Measurements from ENCODE around the gene LGALS7.

- TF ChIP-seq USF2 (IDR thresholded peaks at IDR 0.05; ENCODE audit: borderline replicate concordance, low read depth, low read length) (no peak), CBX3 (IDR thresholded peaks at IDR 0.05; ENCODE audit: borderline replicate concordance, low read depth) (no peak), BRCA1 (IDR thresholded peaks at IDR 0.05; ENCODE audit: low read depth, low read length) (no peak), TARDBP (IDR thresholded peaks at IDR 0.05; ENCODE audit: borderline replicate concordance) (no peak), CTCF (IDR thresholded peaks at IDR 0.05 in 2 of 3, conservative IDR thresholded peaks at IDR 0.05 in 1 of 3; ENCODE audit: control insufficient read depth in 2 of 3, extremely low read depth in 1 of 3, insufficient read depth in 1 of 3, low read depth in 3 of 3, low read length in 3 of 3) (no peak), MAX (IDR thresholded peaks at IDR 0.05; ENCODE audit: low read depth, low read length) (no peak), POLR2A (IDR thresholded peaks at IDR 0.05; ENCODE audit: low read depth, low read length) (no peak), EZH2 (IDR thresholded peaks at IDR 0.05; ENCODE audit: borderline replicate concordance, control insufficient read depth, low read depth, low read length) (no peak), RFX5 (IDR thresholded peaks at IDR 0.05; ENCODE audit: low read depth, low read length) (no peak), NRF1 (conservative IDR thresholded peaks at IDR 0.05; ENCODE audit: low read depth, low read length) (no peak), EP300 (IDR thresholded peaks at IDR 0.05; ENCODE audit: borderline replicate concordance in 1 of 2, control insufficient read depth in 1 of 2, low read depth in 2 of 2, low read length in 2 of 2) (no peak), SMC3 (IDR thresholded peaks at IDR 0.05; ENCODE audit: borderline replicate concordance, low read length) (no peak), FOXM1 (IDR thresholded peaks at IDR 0.05; ENCODE audit: low read depth, low read length) (no peak)
- TF ChIP-seq, protein P1, sequence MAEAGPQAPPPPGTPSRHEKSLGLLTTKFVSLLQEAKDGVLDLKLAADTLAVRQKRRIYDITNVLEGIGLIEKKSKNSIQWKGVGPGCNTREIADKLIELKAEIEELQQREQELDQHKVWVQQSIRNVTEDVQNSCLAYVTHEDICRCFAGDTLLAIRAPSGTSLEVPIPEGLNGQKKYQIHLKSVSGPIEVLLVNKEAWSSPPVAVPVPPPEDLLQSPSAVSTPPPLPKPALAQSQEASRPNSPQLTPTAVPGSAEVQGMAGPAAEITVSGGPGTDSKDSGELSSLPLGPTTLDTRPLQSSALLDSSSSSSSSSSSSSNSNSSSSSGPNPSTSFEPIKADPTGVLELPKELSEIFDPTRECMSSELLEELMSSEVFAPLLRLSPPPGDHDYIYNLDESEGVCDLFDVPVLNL (IDR thresholded peaks at IDR 0.05; ENCODE audit: low read depth, low read length) = no peak
These were observed 10.9 kb upstream of the LGALS7 start for GRCh38 chr19:38784224-38784623.
